NCI-H1417 (cell line): ENCODE measurements around the gene NDUFS6.

ENCODE experiments used
- DNase-seq, 3 experiments: peaks; one replicate each; lab custom pipeline; 2025; lab: John Stamatoyannopoulos, UW

Gene NDUFS6

DNA sequence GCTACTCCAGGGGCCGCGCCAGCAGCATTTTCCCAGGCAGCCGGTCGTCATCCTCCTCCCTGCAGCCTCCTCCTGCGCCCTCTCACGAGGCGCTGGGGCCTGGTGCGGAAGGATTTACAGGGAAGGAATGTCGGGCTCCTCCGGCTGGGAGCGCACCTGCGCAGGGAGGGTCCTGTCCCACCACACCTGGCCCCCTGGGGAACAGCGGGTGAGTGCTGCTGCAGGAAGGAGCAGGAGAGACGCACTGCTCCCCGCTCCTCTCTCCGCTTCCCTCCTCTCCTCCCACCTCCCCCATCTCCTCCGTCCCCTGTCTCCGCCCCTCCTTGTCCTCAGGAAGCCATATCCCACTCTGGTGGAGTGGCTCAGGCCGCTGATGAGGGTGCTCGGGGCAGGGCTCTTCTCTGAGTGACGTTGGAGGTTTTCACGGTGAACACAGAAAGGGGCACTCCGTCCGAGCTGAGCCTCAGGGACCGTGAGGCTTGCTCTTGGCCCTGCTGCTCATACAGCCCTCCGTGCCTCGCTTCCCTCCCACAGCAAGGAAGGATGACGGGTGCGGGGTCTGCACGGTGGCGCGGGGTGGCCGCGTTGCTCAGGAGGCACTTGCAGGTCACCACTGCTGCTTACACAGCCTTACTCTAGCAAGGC lies 50.2 kb downstream of the NDUFS6 start:
- DNase-seq = peak in 2 of 3 experiments; percentile 60 to 74

DNA sequence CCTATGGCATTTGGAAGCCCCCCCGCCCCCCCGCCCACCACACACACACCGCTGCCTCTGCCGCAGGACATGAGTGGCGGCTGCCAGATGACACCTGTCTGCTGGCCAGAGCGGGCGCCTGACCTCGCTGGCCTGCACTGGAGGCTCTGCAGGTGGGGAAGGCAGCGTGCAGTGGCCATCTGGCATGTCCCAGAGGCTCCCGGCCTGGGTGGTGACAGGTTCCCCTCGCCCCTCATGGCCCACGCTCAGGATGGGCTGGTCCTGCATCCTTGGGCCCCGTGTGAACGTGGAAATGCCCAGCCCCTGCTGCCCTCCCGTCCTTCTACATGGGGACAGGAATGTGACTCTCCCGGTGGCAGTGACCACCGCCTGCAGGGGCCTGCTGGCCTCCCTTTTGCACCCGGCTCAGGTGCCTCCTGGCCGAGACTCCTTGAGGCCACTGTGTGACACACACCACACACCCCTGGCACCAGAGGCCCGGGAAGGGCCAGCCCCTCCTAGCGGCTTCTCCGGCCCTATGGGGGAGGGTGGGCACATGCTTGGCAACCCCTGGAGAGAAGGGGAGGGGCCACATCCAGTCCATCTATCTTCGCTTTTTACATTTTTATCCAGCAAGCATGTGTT lies 51.2 kb downstream of the NDUFS6 start:
- DNase-seq = no peak

DNA sequence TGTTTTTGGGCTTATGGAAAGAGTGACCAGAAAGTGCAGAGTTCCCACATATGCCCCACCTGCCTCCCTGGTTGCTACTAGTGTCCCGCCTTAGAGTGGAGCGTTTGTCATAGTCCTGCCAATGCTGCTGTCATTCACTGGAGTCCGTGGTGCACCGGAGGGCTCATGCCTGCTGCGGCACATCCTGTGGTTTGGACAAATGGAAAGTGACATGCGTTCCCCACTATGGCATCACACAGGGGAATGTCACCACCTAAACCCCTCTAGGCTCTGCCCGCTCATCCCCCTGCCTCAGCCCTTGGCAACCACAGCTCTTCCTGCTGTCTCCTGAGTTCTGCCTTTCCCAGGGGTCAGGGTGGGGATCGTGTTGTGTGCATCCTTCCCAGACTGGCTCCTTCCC lies 52.3 kb downstream of the NDUFS6 start:
- no peak for DNase-seq

DNA sequence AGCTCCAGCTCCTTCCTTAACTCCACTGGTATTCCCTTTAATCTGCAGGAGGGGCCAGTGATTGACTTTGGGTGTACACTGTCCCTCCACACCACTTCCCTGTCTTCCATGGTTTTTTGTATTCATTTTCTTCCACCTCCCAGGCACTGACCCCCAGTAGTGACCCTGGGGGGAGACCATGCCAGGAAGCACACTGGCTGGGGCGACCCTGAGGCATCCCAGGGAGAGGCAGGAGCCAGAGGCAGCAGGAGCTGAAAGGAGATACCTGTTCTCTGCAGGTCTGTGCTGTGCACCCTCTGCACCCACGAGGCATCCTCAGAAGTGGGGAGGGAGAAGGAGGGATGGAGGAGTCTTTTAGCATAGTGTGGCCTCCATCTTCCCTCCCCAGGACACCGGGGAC lies 53.9 kb downstream of the NDUFS6 start:
- DNase-seq = no peak

DNA sequence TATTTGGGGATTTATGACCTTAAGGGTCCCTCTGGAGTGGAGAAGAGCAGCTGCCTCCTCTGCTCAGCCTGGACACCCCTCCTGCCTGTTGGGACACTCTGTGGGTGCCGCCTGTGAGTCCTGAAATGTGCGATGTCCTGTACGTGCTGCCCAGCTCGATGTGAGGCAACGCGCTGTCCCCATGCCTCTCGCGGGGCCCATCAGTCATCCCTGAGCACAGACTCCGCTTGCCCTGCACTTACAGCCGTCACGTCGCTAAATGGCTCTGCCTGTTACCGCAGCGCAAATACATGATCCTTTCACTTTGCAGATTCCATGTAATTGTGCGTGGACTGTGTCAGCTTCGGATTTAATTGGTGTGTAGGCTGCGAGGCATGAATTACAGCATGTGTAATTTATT lies 54.4 kb downstream of the NDUFS6 start:
- peak in 1 of 3 experiments; percentile 30 for DNase-seq

DNA sequence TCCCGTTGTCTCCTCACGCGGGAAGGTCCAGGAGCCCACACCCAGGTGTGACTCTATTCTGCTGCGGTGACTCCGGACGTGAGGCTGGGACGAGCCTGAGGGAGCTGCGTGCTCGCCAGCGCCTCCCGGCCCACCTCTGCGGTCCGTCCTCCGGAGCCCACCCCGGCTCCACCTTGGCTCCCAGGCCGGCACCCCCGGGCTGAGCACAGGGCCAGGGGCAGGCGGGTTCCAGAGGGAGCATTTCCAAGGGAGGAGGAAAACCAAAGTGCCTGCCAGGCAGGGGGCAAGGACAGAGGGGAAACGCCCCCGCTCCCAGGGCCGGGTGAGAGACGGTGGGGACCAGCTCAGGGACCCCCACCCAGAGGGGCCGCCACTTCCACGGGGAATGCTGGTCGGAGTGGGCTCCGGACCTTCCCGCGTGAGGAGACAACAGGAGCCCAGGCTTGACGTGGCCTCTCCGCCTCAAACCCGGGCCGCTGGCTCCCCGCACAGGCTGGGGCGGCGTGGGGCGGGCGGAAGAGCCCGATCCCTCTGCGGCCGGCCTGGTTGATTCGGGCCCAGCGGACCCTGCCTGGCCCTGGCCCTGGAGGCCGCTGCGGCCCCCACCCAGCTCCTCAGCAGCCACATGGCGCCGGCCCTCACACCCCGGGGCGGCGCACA lies 55.5 kb downstream of the NDUFS6 start:
- DNase-seq = no peak

DNA sequence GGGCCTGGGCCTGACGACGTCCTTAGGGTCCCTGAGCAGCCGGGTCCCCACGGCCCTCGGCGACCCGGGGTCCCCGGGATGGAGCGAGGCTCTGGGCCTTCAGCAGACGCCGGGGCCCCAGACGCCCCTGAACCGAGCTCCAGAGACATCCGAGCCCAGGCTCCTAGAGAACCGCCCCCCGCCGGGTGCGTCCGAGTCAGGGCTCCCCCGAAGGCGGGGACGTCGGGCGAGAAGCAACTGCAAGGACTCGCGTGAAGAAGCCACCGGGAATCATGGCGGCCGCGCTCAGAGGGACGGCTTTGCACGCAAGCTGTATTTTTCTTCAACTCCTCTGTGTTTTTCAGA lies 56.0 kb downstream of the NDUFS6 start:
- DNase-seq = no peak

DNA sequence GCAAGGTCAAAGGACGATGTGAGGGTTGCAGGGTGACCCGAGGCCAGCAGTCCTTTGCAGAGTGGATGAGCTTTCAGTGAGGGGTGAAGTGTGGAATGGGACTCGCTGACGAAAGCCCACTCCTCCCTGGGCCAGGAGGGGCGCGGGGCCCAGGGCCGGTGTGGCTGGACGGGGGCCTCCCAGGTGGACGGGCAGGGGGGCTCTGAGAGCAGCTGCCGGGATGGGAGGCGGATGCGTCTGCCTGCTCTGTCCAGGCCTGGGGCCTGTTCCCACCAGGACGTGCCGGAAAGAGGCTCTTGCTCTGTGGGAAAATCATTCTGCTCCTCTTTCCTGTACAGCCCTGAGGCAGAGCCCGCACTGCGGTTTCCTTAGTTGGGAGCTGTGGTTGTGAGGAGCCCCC lies 57.2 kb downstream of the NDUFS6 start:
- DNase-seq = no peak

DNA sequence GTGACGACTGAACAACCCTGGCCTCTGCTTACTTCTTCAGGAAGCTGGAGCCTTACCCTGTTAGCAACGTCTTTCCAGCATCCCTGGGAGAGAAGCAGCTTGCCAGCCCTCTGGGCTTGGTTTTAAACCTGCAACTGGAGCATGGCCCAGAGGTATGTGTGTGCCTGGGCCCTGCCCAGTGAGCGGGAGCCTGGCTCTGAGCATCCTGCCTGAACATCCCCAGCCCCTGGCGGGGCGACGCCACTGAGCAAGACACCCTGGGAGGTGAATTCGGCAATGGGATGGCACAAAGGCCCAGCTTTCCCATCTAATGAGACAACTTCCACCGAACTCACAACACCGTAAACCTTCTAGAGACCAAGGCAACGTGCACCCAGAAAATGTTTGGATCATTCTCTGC lies 57.9 kb downstream of the NDUFS6 start:
- no peak for DNase-seq

DNA sequence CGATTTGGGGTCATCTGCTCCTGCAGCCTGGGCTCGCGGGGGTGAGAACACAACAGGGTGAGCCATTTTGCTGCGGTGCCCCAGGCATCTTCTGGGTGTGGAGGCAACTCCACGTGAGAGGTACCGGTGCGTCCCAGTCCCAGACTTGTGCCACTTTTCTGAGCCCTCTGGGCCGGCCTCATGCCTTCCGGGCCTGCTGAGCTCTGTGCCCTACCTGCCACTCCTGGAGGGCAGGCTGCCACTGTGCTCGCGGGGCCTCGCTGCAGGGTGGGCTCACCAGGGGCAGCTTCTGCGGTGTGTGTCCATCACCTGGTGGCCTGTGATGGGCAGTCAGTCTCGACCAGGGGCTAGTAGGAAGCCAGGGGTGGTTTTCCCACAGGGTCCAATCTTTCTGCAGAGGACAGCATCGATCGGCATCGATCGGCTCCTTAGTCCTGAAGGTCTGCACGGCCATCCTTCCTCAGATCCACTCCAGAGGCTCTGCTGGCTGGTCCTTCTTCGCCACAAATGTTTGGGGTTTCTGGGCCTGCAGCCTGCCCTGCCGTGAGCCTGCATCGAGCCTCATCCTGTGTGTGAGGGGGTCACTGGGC lies 58.9 kb downstream of the NDUFS6 start:
- no peak for DNase-seq

DNA sequence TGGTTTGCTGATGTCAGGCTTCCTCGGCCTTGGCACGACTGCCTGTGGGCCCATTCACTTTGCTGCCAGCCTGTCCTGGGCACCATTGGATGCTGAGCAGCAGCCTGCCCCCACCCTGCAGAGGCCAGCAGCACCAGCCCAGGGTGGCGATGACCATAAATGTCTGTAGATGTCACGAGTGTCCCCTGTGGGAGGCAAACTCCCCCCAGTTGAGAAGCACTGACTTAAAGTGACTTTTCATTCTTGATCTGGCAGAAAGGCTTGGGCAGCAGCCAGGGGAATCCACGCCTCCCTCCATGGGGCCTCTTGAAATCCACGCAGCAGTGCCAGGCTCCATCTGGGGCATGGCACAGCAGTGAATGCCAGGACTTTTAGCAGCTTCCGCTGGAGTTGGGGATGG lies 59.7 kb downstream of the NDUFS6 start:
- DNase-seq = no peak

DNA sequence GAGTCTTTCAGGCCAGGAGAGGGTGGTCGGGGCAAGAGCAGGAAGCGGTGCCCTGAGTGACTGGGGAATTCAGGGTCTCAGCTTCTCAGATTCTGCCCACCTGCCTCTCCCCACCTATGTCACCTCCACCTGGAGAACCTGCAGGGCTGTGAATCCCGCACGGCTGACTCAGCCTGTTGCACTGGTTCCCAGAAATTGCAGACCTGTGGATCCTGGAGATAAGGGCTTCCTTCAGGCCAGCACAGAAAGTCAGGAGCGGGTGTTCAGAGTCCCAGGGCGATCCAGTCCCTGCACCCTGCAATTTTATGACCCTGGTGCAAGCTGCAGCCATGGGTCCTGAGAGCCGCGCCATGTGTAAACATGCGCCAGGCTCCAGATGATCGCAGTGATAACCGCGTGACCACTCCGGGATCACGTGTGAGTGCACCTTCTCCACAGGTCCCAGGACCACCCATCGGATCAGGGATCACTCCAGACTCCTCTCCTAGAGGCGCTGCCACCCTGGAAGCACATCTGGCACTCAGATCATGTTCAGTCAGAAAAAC lies 63.8 kb downstream of the NDUFS6 start:
- DNase-seq = no peak

DNA sequence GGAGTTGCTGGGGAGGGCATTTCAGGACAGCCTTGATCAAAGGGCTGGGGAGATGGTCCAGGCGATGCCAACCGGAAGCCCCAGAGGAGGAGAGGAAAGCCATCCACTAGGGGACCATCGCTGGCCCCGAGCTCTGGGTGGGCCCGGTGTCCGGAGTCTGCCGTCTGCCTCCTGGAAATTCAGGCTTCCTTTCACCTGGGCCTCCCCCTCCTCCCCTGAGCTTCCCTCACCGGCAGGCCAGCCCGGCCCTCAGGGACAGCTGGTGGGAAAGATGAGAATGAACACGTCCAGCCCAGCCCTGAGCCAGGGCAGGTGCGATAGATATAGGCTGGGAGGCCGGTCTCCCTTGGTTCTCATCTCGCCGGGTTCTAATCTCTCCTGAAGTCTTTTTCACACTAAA lies 64.3 kb downstream of the NDUFS6 start:
- peak in 1 of 3 experiments; percentile 43 for DNase-seq
